Mesenchymal stem cell (in vitro differentiated cells and primary cell): Measurements from ENCODE around the gene ZNF598.
"Not testable (repeated sequence)": the region's sequence is repeated elsewhere in the genome, so short reads cannot be mapped to it uniquely, and the experiment has no call there.

ENCODE experiments used
- DNase-seq: peaks from one replicate; pipeline ENCODE4 v3.0.0-alpha.2; 2013
- H2AFZ ChIP-seq: one replicate; pipeline ENCODE4 v1.6.1; 2013; ENCODE audit warnings: low read depth, mild to moderate bottlenecking, control low read depth, inconsistent platforms, low read length, moderate library complexity
- H2AK5ac ChIP-seq: 2 replicates; pipeline ENCODE4 v1.6.1; 2013; ENCODE audit warnings: low read length, moderate library complexity, mild to moderate bottlenecking, inconsistent platforms; ENCODE audit not compliant: severe bottlenecking
- H2BK120ac ChIP-seq: one replicate; pipeline ENCODE4 v1.6.1; 2013; ENCODE audit warnings: low read depth, mild to moderate bottlenecking, inconsistent platforms, low read length, moderate library complexity
- H2BK12ac ChIP-seq, 2 experiments: one replicate each; pipeline ENCODE4 v1.6.1; 2013; ENCODE audit warnings: inconsistent platforms in 2 of 2, low read length in 2 of 2, mild to moderate bottlenecking in 2 of 2, moderate library complexity in 2 of 2, control low read depth in 1 of 2
- H2BK15ac ChIP-seq: one replicate; pipeline ENCODE4 v1.6.1; 2013; ENCODE audit warnings: mild to moderate bottlenecking, low read depth, inconsistent platforms; ENCODE audit not compliant: poor library complexity, severe bottlenecking
- H2BK5ac ChIP-seq: 2 replicates; pipeline ENCODE4 v1.6.1; 2013; ENCODE audit warnings: low read depth, mild to moderate bottlenecking, low read length, control low read depth, inconsistent platforms; ENCODE audit not compliant: poor library complexity, severe bottlenecking
- H3K14ac ChIP-seq, 2 experiments: one replicate each; pipeline ENCODE4 v1.6.1; 2013; ENCODE audit warnings: inconsistent platforms in 2 of 2, low read length in 2 of 2, control low read depth in 1 of 2, mild to moderate bottlenecking in 1 of 2, moderate library complexity in 1 of 2
- H3K18ac ChIP-seq, 2 experiments: one replicate each; pipeline ENCODE4 v1.6.1; 2013; ENCODE audit warnings: inconsistent platforms in 2 of 2, low read length in 2 of 2, control low read depth in 1 of 2, low read depth in 1 of 2, mild to moderate bottlenecking in 1 of 2
- H3K23ac ChIP-seq, 2 experiments: one replicate each; pipeline ENCODE4 v1.6.1; 2013; ENCODE audit warnings: inconsistent platforms in 2 of 2, low read length in 2 of 2, mild to moderate bottlenecking in 2 of 2, moderate library complexity in 2 of 2, control low read depth in 1 of 2
- H3K27ac ChIP-seq: 2 replicates; pipeline ENCODE4 v1.5.1; 2013; ENCODE audit warnings: mild to moderate bottlenecking, moderate library complexity, low read length, control low read depth, inconsistent platforms; ENCODE audit not compliant: poor library complexity, severe bottlenecking
- H3K27me3 ChIP-seq, 2 experiments: 2 replicates each; pipeline versions ENCODE4 v1.6.1 to v1.7.0; 2013; ENCODE audit warnings: low read length in 2 of 2, mild to moderate bottlenecking in 2 of 2, moderate library complexity in 2 of 2, control low read depth in 1 of 2, inconsistent platforms in 1 of 2; ENCODE audit not compliant: control insufficient read depth in 1 of 2, insufficient read depth in 1 of 2
- H3K36me3 ChIP-seq, 2 experiments: 2 replicates each; pipeline versions ENCODE4 v1.6.1 to v1.7.0; 2013; ENCODE audit warnings: low read length in 2 of 2, control low read depth in 1 of 2, inconsistent platforms in 1 of 2, low read depth in 1 of 2, mild to moderate bottlenecking in 1 of 2; ENCODE audit not compliant: insufficient read depth in 2 of 2, control insufficient read depth in 1 of 2
- H3K4ac ChIP-seq, 2 experiments: one replicate each; pipeline ENCODE4 v1.6.1; 2013; ENCODE audit warnings: inconsistent platforms in 2 of 2, low read length in 2 of 2, mild to moderate bottlenecking in 2 of 2, moderate library complexity in 2 of 2, control low read depth in 1 of 2, low read depth in 1 of 2
- H3K4me1 ChIP-seq: 2 replicates; pipeline ENCODE4 v1.6.1; 2013; ENCODE audit warnings: low read depth, low read length, control low read depth; ENCODE audit not compliant: control insufficient read depth, insufficient read depth
- H3K4me2 ChIP-seq: 2 replicates; pipeline ENCODE4 v1.6.1; 2013; ENCODE audit warnings: low read length, mild to moderate bottlenecking, inconsistent platforms; ENCODE audit not compliant: poor library complexity, severe bottlenecking
- H3K4me3 ChIP-seq, 2 experiments: 2 replicates each; pipeline versions ENCODE4 v1.5.1 to v1.7.0; 2013; ENCODE audit warnings: low read length in 2 of 2, mild to moderate bottlenecking in 2 of 2, control low read depth in 1 of 2, low read depth in 1 of 2; ENCODE audit not compliant: insufficient read depth in 1 of 2
- H3K79me1 ChIP-seq: replicated peaks from 2 replicates; pipeline ENCODE4 v1.6.1; 2013; ENCODE audit warnings: mild to moderate bottlenecking, control low read depth, low read length, inconsistent platforms; ENCODE audit not compliant: poor library complexity, severe bottlenecking
- H3K9ac ChIP-seq: 2 replicates; pipeline ENCODE4 v1.7.0; 2013; ENCODE audit warnings: mild to moderate bottlenecking, low read length, moderate library complexity
- H3K9me3 ChIP-seq: 2 replicates; pipeline ENCODE4 v1.7.0; 2013; ENCODE audit warnings: mild to moderate bottlenecking, low read length; ENCODE audit not compliant: control insufficient read depth
- H4K8ac ChIP-seq: one replicate; pipeline ENCODE4 v1.6.1; 2013; ENCODE audit warnings: inconsistent platforms, mild to moderate bottlenecking, low read length, moderate library complexity
- H4K91ac ChIP-seq: one replicate; pipeline ENCODE4 v1.6.1; 2013; ENCODE audit warnings: mild to moderate bottlenecking, low read length, inconsistent platforms
- WGBS: methylation state at CpG from one replicate; pipeline ENCODE4 v1.1.7; 2013; ENCODE audit warnings: mixed read lengths; 5-methylcytosine and 5-hydroxymethylcytosine counted together

Gene ZNF598

GRCh38 chr16:1962161-1963153, 47.2 kb downstream of the ZNF598 start:
- not testable (repeated sequence) for H2BK12ac ChIP-seq, H3K4ac ChIP-seq, H2AK5ac ChIP-seq, H3K9me3 ChIP-seq, H3K23ac ChIP-seq, DNase-seq, H2BK5ac ChIP-seq, H4K91ac ChIP-seq, H3K9ac ChIP-seq, H3K14ac ChIP-seq, H3K27me3 ChIP-seq, H3K27ac ChIP-seq, H4K8ac ChIP-seq, H2BK15ac ChIP-seq, H2BK120ac ChIP-seq, H2AFZ ChIP-seq, H3K18ac ChIP-seq, H3K79me1 ChIP-seq
- Histone ChIP-seq H3K4me3 (peak overlapping the region in 1 of 2 experiments; percentile 91), H3K36me3 (peaks cover 33 to 34% of the 10 kb centered on the region in 2 experiments), H3K4me1 (peaks cover 35% of the 10 kb centered on the region), H3K4me2 (peak overlapping the region; percentile 45)
- WGBS = 88% methylated on average over 37 of the region's 37 CpGs

GRCh38 chr16:1961651-1962067, 48.0 kb downstream of the ZNF598 start:
- H3K23ac ChIP-seq = no peak overlapping the region
- no peak overlapping the region for H2BK120ac ChIP-seq
- no peak overlapping the region for H3K9ac ChIP-seq
- no peak overlapping the region for H2BK15ac ChIP-seq
- peaks cover 32% of the 10 kb centered on the region for H3K4me1 ChIP-seq
- no peak overlapping the region for H3K4me2 ChIP-seq
- no peak overlapping the region for H3K18ac ChIP-seq
- no peaks in the 10 kb centered on the region for H3K27me3 ChIP-seq
- H3K27ac ChIP-seq = peak overlapping the region; percentile 2
- no peak overlapping the region for H3K4ac ChIP-seq
- peaks cover 26 to 34% of the 10 kb centered on the region in 2 experiments for H3K36me3 ChIP-seq
- WGBS = 40% methylated on average over 4 of the region's 6 CpGs
- H3K4me3 ChIP-seq = no peak overlapping the region
- H2BK5ac ChIP-seq = no peak overlapping the region
- no peak overlapping the region for H2AK5ac ChIP-seq
- peaks cover 4% of the 10 kb centered on the region for H3K9me3 ChIP-seq
- H4K8ac ChIP-seq = no peak overlapping the region
- no peak overlapping the region for H4K91ac ChIP-seq
- DNase-seq = no peak
- no peak overlapping the region for H2AFZ ChIP-seq
- no peak overlapping the region for H2BK12ac ChIP-seq
- peaks cover 3% of the 10 kb centered on the region for H3K79me1 ChIP-seq
- no peak overlapping the region for H3K14ac ChIP-seq

DNA sequence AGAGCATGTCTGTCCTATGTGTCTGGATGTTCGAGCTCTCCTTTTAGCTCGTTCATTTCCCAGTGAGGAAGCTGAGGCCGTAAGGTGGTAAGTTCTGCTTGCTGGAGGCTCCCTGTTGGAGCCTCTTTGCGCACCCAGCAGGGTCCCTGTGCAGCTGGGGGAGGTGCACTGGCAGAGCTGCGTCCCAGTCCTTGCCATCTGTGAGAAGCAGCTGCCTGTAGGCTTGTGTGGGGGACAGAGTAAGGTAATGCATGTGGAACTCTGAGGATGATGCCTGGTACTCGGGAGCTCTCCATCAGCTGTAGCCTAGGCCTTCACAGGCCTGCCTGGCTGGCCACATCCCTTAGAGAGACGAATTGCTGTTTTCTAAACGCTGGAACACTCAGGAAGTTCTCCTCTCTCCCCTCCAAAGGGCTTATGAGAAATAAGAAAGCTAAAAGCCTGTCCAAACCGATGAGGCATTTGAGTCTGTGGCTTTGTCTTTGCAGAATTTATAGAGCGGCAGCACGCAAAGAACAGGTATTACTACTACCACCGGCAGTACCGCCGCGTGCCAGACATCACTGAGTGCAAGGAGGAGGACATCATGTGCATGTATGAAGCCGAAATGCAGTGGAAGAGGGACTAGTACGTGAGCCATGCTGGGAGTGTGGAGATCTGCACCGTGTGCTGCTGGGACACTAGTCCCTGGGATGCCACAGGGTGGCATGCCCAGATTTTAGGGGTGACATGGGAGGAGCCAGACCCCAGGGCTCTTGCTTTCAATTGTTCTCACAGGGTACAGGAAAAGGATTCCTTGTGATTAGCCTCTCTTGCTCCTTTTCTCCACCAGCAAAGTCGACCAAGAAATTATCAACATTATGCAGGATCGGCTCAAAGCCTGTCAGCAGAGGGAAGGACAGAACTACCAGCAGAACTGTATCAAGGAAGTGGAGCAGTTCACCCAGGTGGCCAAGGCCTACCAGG, 48.7 kb downstream of the ZNF598 start:
- H2BK120ac ChIP-seq = no peak overlapping the region
- H3K23ac ChIP-seq = peak overlapping the region in 1 of 2 experiments; percentile 66
- peaks cover 0 to 3% of the 10 kb centered on the region in 2 experiments for H3K27me3 ChIP-seq
- H3K9ac ChIP-seq = peak overlapping the region; percentile 93
- H3K4me3 ChIP-seq = peak overlapping the region in 1 of 2 experiments; percentile 90
- no peak overlapping the region for H3K18ac ChIP-seq
- H2BK15ac ChIP-seq = no peak overlapping the region
- no peak overlapping the region for H2AFZ ChIP-seq
- H3K14ac ChIP-seq = no peak overlapping the region
- peaks cover 23 to 34% of the 10 kb centered on the region in 2 experiments for H3K36me3 ChIP-seq
- peak overlapping the region; percentile 45 for H4K8ac ChIP-seq
- peak overlapping the region; percentile 34 for H3K27ac ChIP-seq
- H3K4me2 ChIP-seq = peak overlapping the region; percentile 85
- peak; percentile 58 for DNase-seq
- H3K4ac ChIP-seq = no peak overlapping the region
- H3K79me1 ChIP-seq = peaks cover 2% of the 10 kb centered on the region
- H2BK5ac ChIP-seq = no peak overlapping the region
- H2BK12ac ChIP-seq = no peak overlapping the region
- no peak overlapping the region for H4K91ac ChIP-seq
- H3K4me1 ChIP-seq = peaks cover 31% of the 10 kb centered on the region
- 47% methylated on average over 20 of the region's 20 CpGs for WGBS
- H2AK5ac ChIP-seq = no peak overlapping the region
- peaks cover 4% of the 10 kb centered on the region for H3K9me3 ChIP-seq
